NCI-H1105 treated with DMSO at 0.1 percent for 48 hours (cell line): ENCODE measurements around the gene BPTF.
"Not testable (repeated sequence)": the region's sequence is repeated elsewhere in the genome, so short reads cannot be mapped to it uniquely, and the experiment has no call there.

Experiments used
- DNase-seq: peaks from one replicate; lab custom pipeline; 2025; lab: John Stamatoyannopoulos, UW

The BPTF gene

GRCh38 chr17:67891481-67892119, 66.3 kb downstream of the BPTF start:
- peak; percentile 1 for DNase-seq

- DNase-seq: no peak
Observed at GRCh38 chr17:67902511-67903231, 77.4 kb downstream of the BPTF start.

- not testable (repeated sequence) for DNase-seq
Observed at GRCh38 chr17:67905298-67905697, 80.0 kb downstream of the BPTF start.

GRCh38 chr17:67910117-67910803, 85.0 kb downstream of the BPTF start:
- DNase-seq: not testable (repeated sequence)

GRCh38 chr17:67911059-67911782, 85.9 kb downstream of the BPTF start:
- DNase-seq: no peak

GRCh38 chr17:67912088-67912487, 86.8 kb downstream of the BPTF start:
- DNase-seq: no peak

- DNase-seq: no peak
Observed at GRCh38 chr17:67912656-67913055, 87.4 kb downstream of the BPTF start.

- DNase-seq: no peak
Observed at GRCh38 chr17:67920212-67920611, 94.9 kb downstream of the BPTF start.

GRCh38 chr17:67922503-67922902, 97.2 kb downstream of the BPTF start:
- DNase-seq: no peak

GRCh38 chr17:67928842-67929241, 103.5 kb downstream of the BPTF start:
- not testable (repeated sequence) for DNase-seq

- no peak for DNase-seq
Observed at GRCh38 chr17:67931227-67931626, 105.9 kb downstream of the BPTF start.

- DNase-seq: no peak
Observed at GRCh38 chr17:67942810-67943209, 117.5 kb downstream of the BPTF start.

- DNase-seq: no peak
Observed at GRCh38 chr17:67944035-67944434, 118.7 kb downstream of the BPTF start.

GRCh38 chr17:67946513-67946912, 121.2 kb downstream of the BPTF start:
- no peak for DNase-seq

GRCh38 chr17:67947325-67947813, 122.1 kb downstream of the BPTF start:
- DNase-seq: no peak

GRCh38 chr17:67950945-67951344, 125.6 kb downstream of the BPTF start:
- no peak for DNase-seq

- no peak for DNase-seq
Observed at GRCh38 chr17:67959510-67959909, 134.2 kb downstream of the BPTF start.

GRCh38 chr17:67960276-67960675, 135.0 kb downstream of the BPTF start:
- not testable (repeated sequence) for DNase-seq

GRCh38 chr17:67962156-67962555, 136.9 kb downstream of the BPTF start:
- DNase-seq: not testable (repeated sequence)

- DNase-seq: peak; percentile 42
Observed at GRCh38 chr17:67963145-67963572, 137.9 kb downstream of the BPTF start.

- DNase-seq: no peak
Observed at GRCh38 chr17:67970783-67971182, 145.5 kb downstream of the BPTF start.

- DNase-seq: no peak
Observed at GRCh38 chr17:67974185-67974584, 148.9 kb downstream of the BPTF start.
